Measurements from ENCODE around the gene IL6ST. TPM values are rescaled to one million over a fixed set of nuclear protein-coding genes. Genes with fewer than 3 reads are reported as not detected.
A peak's percentile ranks its signal among the peaks of the same experiment; 100 is the strongest.

Gene IL6ST
- total RNA-seq, 1 donor from 2014 or later: 221 TPM

DNA sequence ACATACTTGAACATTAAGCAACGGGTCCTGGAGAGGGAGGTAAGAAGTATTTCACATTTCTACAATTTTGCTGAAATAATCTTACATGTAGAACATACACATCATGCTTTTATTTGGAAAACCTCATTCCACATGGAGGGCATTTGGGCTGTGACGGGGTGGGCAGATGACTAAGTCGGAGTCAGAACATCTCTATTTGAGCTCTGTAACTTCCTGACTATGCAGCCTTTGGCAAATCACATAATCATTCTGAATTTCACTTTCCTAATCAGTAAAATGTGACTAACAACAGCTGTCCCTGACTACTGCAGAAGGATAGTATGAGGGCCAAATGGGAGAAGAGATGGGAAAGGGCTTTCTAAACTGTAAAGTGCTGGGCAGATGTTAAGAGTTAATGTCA is 17.1 kb upstream of the IL6ST start:
- DNase-seq (ENCODE audit: low spot score): no peak
- Mint-ChIP-seq H3K36me3 (ENCODE audit: low read depth) (no peaks in the 10 kb centered on the region), H3K27me3 (ENCODE audit: low read depth) (no peaks in the 10 kb centered on the region), H3K4me3 (ENCODE audit: unreplicated experiment) (no peak overlapping the region), H3K27ac (ENCODE audit: unreplicated experiment) (peak overlapping the region; percentile 70), H3K9me3 (ENCODE audit: low read depth) (no peaks in the 10 kb centered on the region), H3K4me1 (ENCODE audit: low read depth) (peaks cover 16% of the 10 kb centered on the region)
- TF ChIP-seq, protein P1, sequence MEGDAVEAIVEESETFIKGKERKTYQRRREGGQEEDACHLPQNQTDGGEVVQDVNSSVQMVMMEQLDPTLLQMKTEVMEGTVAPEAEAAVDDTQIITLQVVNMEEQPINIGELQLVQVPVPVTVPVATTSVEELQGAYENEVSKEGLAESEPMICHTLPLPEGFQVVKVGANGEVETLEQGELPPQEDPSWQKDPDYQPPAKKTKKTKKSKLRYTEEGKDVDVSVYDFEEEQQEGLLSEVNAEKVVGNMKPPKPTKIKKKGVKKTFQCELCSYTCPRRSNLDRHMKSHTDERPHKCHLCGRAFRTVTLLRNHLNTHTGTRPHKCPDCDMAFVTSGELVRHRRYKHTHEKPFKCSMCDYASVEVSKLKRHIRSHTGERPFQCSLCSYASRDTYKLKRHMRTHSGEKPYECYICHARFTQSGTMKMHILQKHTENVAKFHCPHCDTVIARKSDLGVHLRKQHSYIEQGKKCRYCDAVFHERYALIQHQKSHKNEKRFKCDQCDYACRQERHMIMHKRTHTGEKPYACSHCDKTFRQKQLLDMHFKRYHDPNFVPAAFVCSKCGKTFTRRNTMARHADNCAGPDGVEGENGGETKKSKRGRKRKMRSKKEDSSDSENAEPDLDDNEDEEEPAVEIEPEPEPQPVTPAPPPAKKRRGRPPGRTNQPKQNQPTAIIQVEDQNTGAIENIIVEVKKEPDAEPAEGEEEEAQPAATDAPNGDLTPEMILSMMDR (IDR thresholded peaks at IDR 0.05): no peak

DNA sequence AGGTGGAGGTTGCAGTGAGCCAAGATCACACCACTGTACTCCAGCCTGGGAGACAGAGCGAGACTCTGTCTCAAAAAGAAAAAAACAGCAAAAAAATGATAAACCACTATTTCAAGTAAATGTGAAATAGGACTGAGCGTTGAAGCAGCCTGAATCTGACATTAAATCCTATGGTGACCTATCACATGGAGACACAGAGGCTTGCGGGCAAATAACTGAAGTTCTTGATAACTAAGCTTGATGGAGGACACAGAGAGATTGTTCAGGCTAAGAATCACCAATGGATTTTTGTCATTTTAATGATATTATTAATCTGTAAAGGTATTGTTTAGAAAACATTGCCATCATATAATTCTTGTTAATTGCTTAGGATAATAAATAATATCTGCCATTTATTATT is 15.7 kb upstream of the IL6ST start:
- Mint-ChIP-seq H3K9me3 (ENCODE audit: low read depth) (no peaks in the 10 kb centered on the region), H3K27me3 (ENCODE audit: low read depth) (no peaks in the 10 kb centered on the region), H3K4me1 (ENCODE audit: low read depth) (peaks cover 16% of the 10 kb centered on the region), H3K4me3 (ENCODE audit: unreplicated experiment) (no peak overlapping the region), H3K27ac (ENCODE audit: unreplicated experiment) (no peak overlapping the region), H3K36me3 (ENCODE audit: low read depth) (no peaks in the 10 kb centered on the region)
- TF ChIP-seq, protein P1 (IDR thresholded peaks at IDR 0.05): no peak
- DNase-seq (ENCODE audit: low spot score): no peak

- H3K27ac Mint-ChIP-seq (ENCODE audit: unreplicated experiment): no peak overlapping the region
- no peak for DNase-seq (ENCODE audit: low spot score)
- no peaks in the 10 kb centered on the region for H3K36me3 Mint-ChIP-seq (ENCODE audit: low read depth)
- no peak overlapping the region for H3K4me3 Mint-ChIP-seq (ENCODE audit: unreplicated experiment)
- H3K27me3 Mint-ChIP-seq (ENCODE audit: low read depth): no peaks in the 10 kb centered on the region
- TF ChIP-seq, protein P1 (IDR thresholded peaks at IDR 0.05): no peak
- H3K9me3 Mint-ChIP-seq (ENCODE audit: low read depth): peaks cover 10% of the 10 kb centered on the region
- H3K4me1 Mint-ChIP-seq (ENCODE audit: low read depth): peaks cover 15% of the 10 kb centered on the region
Observed at GRCh38 chr5:56006600-56006999, 11.8 kb upstream of the IL6ST start.

DNA sequence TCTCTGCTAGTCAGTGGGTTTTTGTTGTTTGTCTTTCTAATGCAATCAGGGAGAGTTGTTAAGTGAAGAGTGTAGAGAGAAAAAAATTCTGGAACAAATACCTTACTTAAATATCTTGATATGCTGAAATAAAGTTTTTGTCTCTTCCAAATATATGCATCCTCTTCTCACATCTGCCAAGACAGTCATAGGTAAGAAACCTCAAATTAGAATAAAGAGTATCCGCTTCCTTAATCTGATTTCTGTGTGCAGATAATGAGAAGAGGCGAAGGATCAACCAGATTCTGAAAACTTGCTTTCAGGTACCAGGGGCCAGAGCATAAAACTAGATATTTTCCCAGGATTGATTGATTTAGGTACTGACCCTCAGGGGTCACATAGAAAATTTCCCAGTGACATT is 11.3 kb upstream of the IL6ST start:
- TF ChIP-seq, protein P1 (IDR thresholded peaks at IDR 0.05): no peak
- no peak overlapping the region for H3K4me3 Mint-ChIP-seq (ENCODE audit: unreplicated experiment)
- peaks cover 15% of the 10 kb centered on the region for H3K4me1 Mint-ChIP-seq (ENCODE audit: low read depth)
- H3K36me3 Mint-ChIP-seq (ENCODE audit: low read depth): no peaks in the 10 kb centered on the region
- no peaks in the 10 kb centered on the region for H3K27me3 Mint-ChIP-seq (ENCODE audit: low read depth)
- no peak overlapping the region for H3K27ac Mint-ChIP-seq (ENCODE audit: unreplicated experiment)
- H3K9me3 Mint-ChIP-seq (ENCODE audit: low read depth): peaks cover 10% of the 10 kb centered on the region
- no peak for DNase-seq (ENCODE audit: low spot score)

GRCh38 chr5:56004874-56005273 is 10.1 kb upstream of the IL6ST start:
- Mint-ChIP-seq H3K9me3 (ENCODE audit: low read depth) (peaks cover 10% of the 10 kb centered on the region), H3K4me3 (ENCODE audit: unreplicated experiment) (no peak overlapping the region), H3K4me1 (ENCODE audit: low read depth) (peaks cover 15% of the 10 kb centered on the region), H3K36me3 (ENCODE audit: low read depth) (no peaks in the 10 kb centered on the region), H3K27ac (ENCODE audit: unreplicated experiment) (no peak overlapping the region), H3K27me3 (ENCODE audit: low read depth) (no peaks in the 10 kb centered on the region)
- TF ChIP-seq, protein P1 (IDR thresholded peaks at IDR 0.05): no peak
- no peak for DNase-seq (ENCODE audit: low spot score)

Data from chondrocyte (in vitro differentiated cells).